Measurements from ENCODE around the gene LZTR1. TPM values are rescaled to one million over a fixed set of nuclear protein-coding genes. Genes with fewer than 3 reads are reported as not detected.

The LZTR1 gene
- total and polyA plus RNA-seq, 3 donors from 2014 or later = 32.4 to 61.6 (median 61.5) TPM

GRCh38 chr22:20994902-20995241, 12.8 kb downstream of the LZTR1 start:
- WGBS, 2 donors = 90 to 93% methylated on average over 3 to 10 of the region's 10 CpGs
- Histone ChIP-seq H3K4me1 (peaks cover 16% of the 10 kb centered on the region), H3K27me3 (no peaks in the 10 kb centered on the region), H3K9me3 (no peaks in the 10 kb centered on the region), H3K4me3 (no peak overlapping the region), H3K36me3 (ENCODE audit: low read depth, missing control alignments) (no peaks in the 10 kb centered on the region), H3K27ac (no peak overlapping the region)
- TF ChIP-seq CTCF (IDR thresholded peaks at IDR 0.05) = no peak
- no peak for TF ChIP-seq POLR2A (IDR thresholded peaks at IDR 0.05)
- no peak for DNase-seq
- intact Hi-C loops (cut with DNase I; ENCODE audit: low total_unique reads) = no loop called here

GRCh38 chr22:20995329-20996030, 13.4 kb downstream of the LZTR1 start:
- Histone ChIP-seq H3K27me3 (no peaks in the 10 kb centered on the region), H3K9me3 (no peaks in the 10 kb centered on the region), H3K4me1 (peaks cover 15% of the 10 kb centered on the region), H3K4me3 (no peak overlapping the region), H3K27ac (no peak overlapping the region), H3K36me3 (ENCODE audit: low read depth, missing control alignments) (no peaks in the 10 kb centered on the region)
- TF ChIP-seq POLR2A (IDR thresholded peaks at IDR 0.05) (no peak), CTCF (IDR thresholded peaks at IDR 0.05) (no peak)
- 90 to 100% methylated on average over 2 to 23 of the region's 23 CpGs for WGBS, 2 donors
- intact Hi-C loops (cut with DNase I; ENCODE audit: low total_unique reads) = no loop called here
- DNase-seq = no peak

GRCh38 chr22:20996031-20996410, 13.9 kb downstream of the LZTR1 start:
- DNase-seq = no peak
- Histone ChIP-seq H3K9me3 (no peaks in the 10 kb centered on the region), H3K36me3 (ENCODE audit: low read depth, missing control alignments) (no peaks in the 10 kb centered on the region), H3K27me3 (no peaks in the 10 kb centered on the region), H3K4me3 (no peak overlapping the region), H3K4me1 (peaks cover 15% of the 10 kb centered on the region), H3K27ac (no peak overlapping the region)
- 80 to 95% methylated on average over 1 to 10 of the region's 10 CpGs for WGBS, 2 donors
- no peak for TF ChIP-seq POLR2A (IDR thresholded peaks at IDR 0.05)
- TF ChIP-seq CTCF (IDR thresholded peaks at IDR 0.05) = no peak
- intact Hi-C loops (cut with DNase I; ENCODE audit: low total_unique reads) = no loop called here

GRCh38 chr22:20996598-20997535, 14.8 kb downstream of the LZTR1 start:
- intact Hi-C loops (cut with DNase I; ENCODE audit: low total_unique reads) = no loop called here
- no peaks in the 10 kb centered on the region for H3K27me3 ChIP-seq
- no peak for DNase-seq
- H3K27ac ChIP-seq = no peak overlapping the region
- 84 to 91% methylated on average over 14 to 27 of the region's 27 CpGs for WGBS, 2 donors
- H3K4me1 ChIP-seq = peaks cover 12% of the 10 kb centered on the region
- no peaks in the 10 kb centered on the region for H3K36me3 ChIP-seq (ENCODE audit: low read depth, missing control alignments)
- no peaks in the 10 kb centered on the region for H3K9me3 ChIP-seq
- H3K4me3 ChIP-seq = no peak overlapping the region
- TF ChIP-seq POLR2A (IDR thresholded peaks at IDR 0.05) (no peak), CTCF (IDR thresholded peaks at IDR 0.05) (no peak)

Data from testis (tissue), 3 donors.